SK-N-SH (cell line): ENCODE results near the gene GMPPA. TPM values are rescaled to one million over a fixed set of nuclear protein-coding genes. Genes with fewer than 3 reads are reported as not detected.

ENCODE experiments used
- CTCF ChIA-PET: fragments of 300-600, 350-600 bp; formaldehyde crosslinking; extraction: SDS; loops from one replicate; lab custom pipeline; 2021; lab: Yijun Ruan, JAX
- POLR2A ChIA-PET: fragments of 350-600 bp; sonication (Branson Sonifier 250); formaldehyde crosslinking; extraction: SDS; loops from one replicate; lab custom pipeline; 2020; ENCODE audit warnings: antibody characterized with exemption, inconsistent platforms; lab: Yijun Ruan, JAX
- DNase-seq: peaks from one replicate; pipeline ENCODE4 v3.0.0; 2012
- H2AFZ ChIP-seq: fragments of 200-600 bp; sonication (generic); 2 replicates; pipeline ENCODE4 v1.8.1; 2016; ENCODE audit warnings: antibody characterized with exemption, mild to moderate bottlenecking, low read depth
- H3F3A ChIP-seq: fragments of 200-600 bp; sonication (generic); replicated peaks from 2 replicates; pipeline ENCODE3; 2016; ENCODE audit warnings: antibody characterized with exemption, mild to moderate bottlenecking; ENCODE audit not compliant: insufficient read depth
- H3K27ac ChIP-seq, 2 experiments: fragments of 200-500 bp in 1 of 2; fragments of 200-600 bp in 1 of 2; sonication (Bioruptor generic) in 1 of 2; sonication (generic), shearing (Covaris generic) in 1 of 2; 2 replicates each; pipeline versions ENCODE4 v1.5.1 to v1.6.1; 2014 to 2016; ENCODE audit warnings: low read depth in 2 of 2, inconsistent platforms in 1 of 2, low read length in 1 of 2, mild to moderate bottlenecking in 1 of 2, mixed read lengths in 1 of 2
- H3K27me3 ChIP-seq: fragments of 200-600 bp; sonication (generic), shearing (Covaris generic); 2 replicates; pipeline ENCODE4 v1.6.1; 2016; ENCODE audit warnings: mixed run types; ENCODE audit not compliant: insufficient read depth
- H3K36me3 ChIP-seq, 2 experiments: fragments of 200-500 bp in 1 of 2; fragments of 200-600 bp in 1 of 2; sonication (Bioruptor generic) in 1 of 2; sonication (generic) in 1 of 2; replicated peaks in 1 of 2; 2 replicates each; pipeline versions ENCODE3 to v1.5.1; 2014 to 2016; ENCODE audit warnings: low read length in 1 of 2, mild to moderate bottlenecking in 1 of 2; ENCODE audit not compliant: insufficient read depth in 2 of 2, control insufficient read depth in 1 of 2
- H3K4me1 ChIP-seq, 2 experiments: fragments of 200-500 bp in 1 of 2; fragments of 200-600 bp in 1 of 2; sonication (Bioruptor generic) in 1 of 2; sonication (generic), shearing (Covaris generic) in 1 of 2; 2 replicates each; pipeline versions ENCODE4 v1.5.1 to v1.6.1; 2014 to 2016; ENCODE audit warnings: low read depth in 1 of 2, low read length in 1 of 2, mixed run types in 1 of 2; ENCODE audit not compliant: insufficient read depth in 2 of 2, control insufficient read depth in 1 of 2
- H3K4me2 ChIP-seq: fragments of 200-600 bp; sonication (generic), shearing (Covaris generic); 2 replicates; pipeline ENCODE4 v1.6.1; 2017; ENCODE audit warnings: mixed run types
- H3K4me3 ChIP-seq, 2 experiments: fragments of 200-500 bp in 1 of 2; fragments of 200-600 bp in 1 of 2; sonication (Bioruptor generic) in 1 of 2; sonication (generic), shearing (Covaris generic) in 1 of 2; 2 replicates each; pipeline versions ENCODE4 v1.5.1 to v1.8.1; 2014 to 2016; ENCODE audit warnings: low read depth in 2 of 2, inconsistent platforms in 1 of 2, low read length in 1 of 2, mild to moderate bottlenecking in 1 of 2, mixed read lengths in 1 of 2, moderate library complexity in 1 of 2
- H3K79me2 ChIP-seq: fragments of 200-600 bp; sonication (generic); 2 replicates; pipeline ENCODE4 v1.8.1; 2017; ENCODE audit warnings: mild to moderate bottlenecking; ENCODE audit not compliant: insufficient read depth
- H3K9ac ChIP-seq: fragments of 200-600 bp; sonication (generic); 2 replicates; pipeline ENCODE4 v1.6.1; 2017; ENCODE audit warnings: mixed run types
- H3K9me2 ChIP-seq: fragments of 200-600 bp; sonication (generic); 2 replicates; pipeline ENCODE4 v1.6.1; 2017; ENCODE audit warnings: mixed run types
- H3K9me3 ChIP-seq: fragments of 200-600 bp; sonication (generic); 2 replicates; pipeline ENCODE4 v1.6.1; 2017; ENCODE audit warnings: mixed run types, mild to moderate bottlenecking, moderate library complexity
- H4K20me1 ChIP-seq: fragments of 200-600 bp; sonication (generic); 2 replicates; pipeline ENCODE4 v1.6.1; 2017; ENCODE audit warnings: mild to moderate bottlenecking, mixed run types; ENCODE audit not compliant: insufficient read depth
- EP300 ChIP-seq, 2 experiments: IDR thresholded peaks; 2 replicates each; pipeline versions ENCODE4 v1.4.0 to v1.6.1; 2012; ENCODE audit warnings: borderline replicate concordance in 1 of 2, low read depth in 1 of 2, low read length in 1 of 2
- EZH2phosphoT487 ChIP-seq: fragments of 200-600 bp; sonication (generic); IDR thresholded peaks from 2 replicates; pipeline ENCODE4 v1.6.1; 2017; ENCODE audit warnings: low read depth, mixed run types, mild to moderate bottlenecking, antibody characterized with exemption, moderate library complexity, borderline replicate concordance
- GABPA ChIP-seq: IDR thresholded peaks from 2 replicates; pipeline ENCODE4 v1.4.0; 2012; ENCODE audit warnings: low read depth, mild to moderate bottlenecking
- GATA2 ChIP-seq: sonication (generic); formaldehyde crosslinking; IDR thresholded peaks from 2 replicates; pipeline ENCODE4 v1.5.0; 2020; ENCODE audit warnings: mild to moderate bottlenecking, missing genetic modification reagents
- NFIC ChIP-seq: IDR thresholded peaks from 2 replicates; pipeline ENCODE4 v1.4.0; 2012; ENCODE audit warnings: borderline replicate concordance
- RAD21 ChIP-seq: IDR thresholded peaks from 2 replicates; pipeline ENCODE4 v1.6.1; 2012; ENCODE audit warnings: mild to moderate bottlenecking, low read length
- REST ChIP-seq: IDR thresholded peaks from 2 replicates; pipeline ENCODE4 v1.6.1; 2012; ENCODE audit warnings: mild to moderate bottlenecking, low read depth, low read length, moderate library complexity
- SIN3A ChIP-seq: IDR thresholded peaks from 2 replicates; pipeline ENCODE4 v1.6.1; 2012; ENCODE audit warnings: low read depth, mild to moderate bottlenecking, low read length, moderate library complexity, borderline replicate concordance
- TEAD4 ChIP-seq: IDR thresholded peaks from 2 replicates; pipeline ENCODE4 v1.4.0; 2012; ENCODE audit warnings: mild to moderate bottlenecking, borderline replicate concordance; ENCODE audit not compliant: insufficient read depth
- YY1 ChIP-seq: IDR thresholded peaks from 2 replicates; pipeline ENCODE4 v1.4.0; 2012; ENCODE audit warnings: low read depth, mild to moderate bottlenecking
- ZBTB33 ChIP-seq: IDR thresholded peaks from 2 replicates; pipeline ENCODE4 v1.4.0; 2012; ENCODE audit warnings: low read depth, borderline replicate concordance
- WGBS: methylation state at CpG from one replicate; pipeline ENCODE4 v1.1.6; 2017; ENCODE audit warnings: low lambda C conversion rate; 5-methylcytosine and 5-hydroxymethylcytosine counted together
- polyA plus RNA-seq, 3 experiments: library from polyadenylated mRNA; depleted of rRNA; stranded (reverse); fragments of >200 nt; gene quantifications; 2 replicates each; pipeline ENCODE4 v1.2.3, GENCODE V29; 2012
- TF ChIP-seq, protein P1 (sequence below): fragments of 200-600 bp; sonication (generic); IDR thresholded peaks from 2 replicates; pipeline ENCODE4 v1.6.1; 2017; ENCODE audit warnings: antibody characterized with exemption, mild to moderate bottlenecking, moderate library complexity
- TF ChIP-seq, protein P2 (sequence below): fragments of 150-350 bp; IDR thresholded peaks from 2 replicates; pipeline ENCODE4 v1.6.1; 2016; ENCODE audit warnings: mild to moderate bottlenecking, low read depth, low read length

The GMPPA gene
- polyA plus RNA-seq, 1 of the 3 experiments (the other 2 are of a cell fraction): 61.3 TPM

- WGBS: 54% methylated on average over 7 of the region's 20 CpGs
- no peaks in the 10 kb centered on the region for H4K20me1 ChIP-seq
- DNase-seq: no peak
- no peaks in the 10 kb centered on the region for H3F3A ChIP-seq
- no peaks in the 10 kb centered on the region for H3K9me2 ChIP-seq
- POLR2A ChIA-PET: no interaction called here
- no peaks in the 10 kb centered on the region; the same call in 1 of the 2 replicates for H3K27me3 ChIP-seq
- H3K4me1 ChIP-seq: peaks cover 0 to 23% of the 10 kb centered on the region in 2 experiments; a peak in 2 of 4 replicates
- no peak overlapping the region for H3K27ac ChIP-seq
- H3K79me2 ChIP-seq: no peaks in the 10 kb centered on the region
- no peak overlapping the region for H3K4me3 ChIP-seq
- H3K36me3 ChIP-seq: no peaks in the 10 kb centered on the region
- no peaks in the 10 kb centered on the region for H3K9me3 ChIP-seq
- CTCF ChIA-PET: interaction anchor here (1.1 to 62.1 kb wide), 12 partner anchors 9 to 165 kb away, joined by 3 to 2824 read pairs (median 35); partner anchors contain the start of genes ASIC4, CHPF, DNPEP and GMPPA
- no peak overlapping the region for H3K9ac ChIP-seq
- no peak overlapping the region for H3K4me2 ChIP-seq
- no peak overlapping the region for H2AFZ ChIP-seq
- TF ChIP-seq EP300 (IDR thresholded peaks at IDR 0.05; ENCODE audit: borderline replicate concordance in 1 of 2, low read depth in 1 of 2, low read length in 1 of 2): no peak
- TF ChIP-seq GATA2: no peak
- TF ChIP-seq EZH2phosphoT487: no peak
- no peak for TF ChIP-seq NFIC
- TF ChIP-seq RAD21: no peak
- no peak for TF ChIP-seq SIN3A
- no peak for TF ChIP-seq YY1
- no peak for TF ChIP-seq ZBTB33
- no peak for TF ChIP-seq GABPA
- TF ChIP-seq, protein P1, sequence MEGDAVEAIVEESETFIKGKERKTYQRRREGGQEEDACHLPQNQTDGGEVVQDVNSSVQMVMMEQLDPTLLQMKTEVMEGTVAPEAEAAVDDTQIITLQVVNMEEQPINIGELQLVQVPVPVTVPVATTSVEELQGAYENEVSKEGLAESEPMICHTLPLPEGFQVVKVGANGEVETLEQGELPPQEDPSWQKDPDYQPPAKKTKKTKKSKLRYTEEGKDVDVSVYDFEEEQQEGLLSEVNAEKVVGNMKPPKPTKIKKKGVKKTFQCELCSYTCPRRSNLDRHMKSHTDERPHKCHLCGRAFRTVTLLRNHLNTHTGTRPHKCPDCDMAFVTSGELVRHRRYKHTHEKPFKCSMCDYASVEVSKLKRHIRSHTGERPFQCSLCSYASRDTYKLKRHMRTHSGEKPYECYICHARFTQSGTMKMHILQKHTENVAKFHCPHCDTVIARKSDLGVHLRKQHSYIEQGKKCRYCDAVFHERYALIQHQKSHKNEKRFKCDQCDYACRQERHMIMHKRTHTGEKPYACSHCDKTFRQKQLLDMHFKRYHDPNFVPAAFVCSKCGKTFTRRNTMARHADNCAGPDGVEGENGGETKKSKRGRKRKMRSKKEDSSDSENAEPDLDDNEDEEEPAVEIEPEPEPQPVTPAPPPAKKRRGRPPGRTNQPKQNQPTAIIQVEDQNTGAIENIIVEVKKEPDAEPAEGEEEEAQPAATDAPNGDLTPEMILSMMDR: no peak
- TF ChIP-seq, protein P2, sequence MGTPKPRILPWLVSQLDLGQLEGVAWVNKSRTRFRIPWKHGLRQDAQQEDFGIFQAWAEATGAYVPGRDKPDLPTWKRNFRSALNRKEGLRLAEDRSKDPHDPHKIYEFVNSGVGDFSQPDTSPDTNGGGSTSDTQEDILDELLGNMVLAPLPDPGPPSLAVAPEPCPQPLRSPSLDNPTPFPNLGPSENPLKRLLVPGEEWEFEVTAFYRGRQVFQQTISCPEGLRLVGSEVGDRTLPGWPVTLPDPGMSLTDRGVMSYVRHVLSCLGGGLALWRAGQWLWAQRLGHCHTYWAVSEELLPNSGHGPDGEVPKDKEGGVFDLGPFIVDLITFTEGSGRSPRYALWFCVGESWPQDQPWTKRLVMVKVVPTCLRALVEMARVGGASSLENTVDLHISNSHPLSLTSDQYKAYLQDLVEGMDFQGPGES: no peak
- TF ChIP-seq TEAD4: no peak
- TF ChIP-seq REST: no peak
- TF ChIP-seq, all 33 proteins: peak for 0
Observed at GRCh38 chr2:219531639-219532377, 33.1 kb downstream of the GMPPA start.
